Subcutaneous abdominal adipose tissue (tissue), 5 donors: ENCODE measurements around the gene PIH1D2.
A peak's percentile ranks its signal among the peaks of the same experiment; 100 is the strongest.
"Not testable (repeated sequence)": the region's sequence is repeated elsewhere in the genome, so short reads cannot be mapped to it uniquely, and the experiment has no call there.

Source experiments
- H3K27ac ChIP-seq: one replicate; pipeline ENCODE4 v1.7.0; 2013; ENCODE audit warnings: low read depth, mild to moderate bottlenecking, inconsistent platforms, low read length, moderate library complexity
- H3K27me3 ChIP-seq, 5 donors: one replicate each; pipeline ENCODE4 v1.7.0; 2013; ENCODE audit warnings: low read length in 5 of 5, inconsistent platforms in 1 of 5; ENCODE audit not compliant: control insufficient read depth in 5 of 5, insufficient read depth in 4 of 5
- H3K36me3 ChIP-seq, 5 donors: one replicate each; pipeline ENCODE4 v1.7.0; 2013; ENCODE audit warnings: low read length in 5 of 5; ENCODE audit not compliant: control insufficient read depth in 5 of 5, insufficient read depth in 5 of 5
- H3K4me1 ChIP-seq, 5 donors: one replicate each; pipeline ENCODE4 v1.7.0; 2013; ENCODE audit warnings: low read length in 5 of 5, mild to moderate bottlenecking in 3 of 5, moderate library complexity in 1 of 5; ENCODE audit not compliant: control insufficient read depth in 5 of 5, insufficient read depth in 5 of 5
- H3K4me3 ChIP-seq, 5 donors: one replicate each; pipeline ENCODE4 v1.7.0; 2013; ENCODE audit warnings: low read length in 5 of 5, low read depth in 1 of 5
- H3K9ac ChIP-seq, 5 donors: one replicate each; pipeline ENCODE4 v1.7.0; 2013; ENCODE audit warnings: low read length in 5 of 5, mild to moderate bottlenecking in 4 of 5, moderate library complexity in 3 of 5
- H3K9me3 ChIP-seq, 5 donors: one replicate each; pipeline ENCODE4 v1.7.0; 2013; ENCODE audit warnings: low read length in 5 of 5; ENCODE audit not compliant: control insufficient read depth in 5 of 5
- donor health status: healthy.
- donor health status: healthy.
- donor health status: healthy.
- donor health status: healthy.
- donor health status: healthy.

PIH1D2 gene

GRCh38 chr11:112100462-112100861, 26.6 kb upstream of the PIH1D2 start:
- H3K27ac ChIP-seq = no peak overlapping the region
- H3K9me3 ChIP-seq = no peaks in the 10 kb centered on the region
- peaks cover 11 to 22% (median 18%) of the 10 kb centered on the region in 5 donors for H3K36me3 ChIP-seq
- no peaks in the 10 kb centered on the region for H3K27me3 ChIP-seq
- no peak overlapping the region for H3K4me3 ChIP-seq
- no peaks in the 10 kb centered on the region for H3K4me1 ChIP-seq
- H3K9ac ChIP-seq = no peak overlapping the region

- Histone ChIP-seq H3K36me3 (peaks cover 18 to 35% (median 32%) of the 10 kb centered on the region in 5 donors), H3K9me3 (no peaks in the 10 kb centered on the region), H3K27ac (no peak overlapping the region), H3K27me3 (no peaks in the 10 kb centered on the region), H3K4me1 (no peaks in the 10 kb centered on the region), H3K9ac (no peak overlapping the region), H3K4me3 (no peak overlapping the region)
Measured at GRCh38 chr11:112097734-112098528, 24.1 kb upstream of the PIH1D2 start.

- no peaks in the 10 kb centered on the region for H3K27me3 ChIP-seq
- H3K4me3 ChIP-seq = no peak overlapping the region
- H3K9ac ChIP-seq = no peak overlapping the region
- no peaks in the 10 kb centered on the region for H3K4me1 ChIP-seq
- H3K27ac ChIP-seq = no peak overlapping the region
- no peaks in the 10 kb centered on the region for H3K9me3 ChIP-seq
- peaks cover 28 to 53% (median 48%) of the 10 kb centered on the region in 5 donors for H3K36me3 ChIP-seq
Measured at GRCh38 chr11:112096194-112096593, 22.4 kb upstream of the PIH1D2 start.

GRCh38 chr11:112095302-112095701, 21.5 kb upstream of the PIH1D2 start:
- H3K27me3 ChIP-seq = not testable (repeated sequence)
- H3K36me3 ChIP-seq = peaks cover 33 to 62% (median 56%) of the 10 kb centered on the region in 5 donors

GRCh38 chr11:112087212-112087611, 13.4 kb upstream of the PIH1D2 start:
- H3K4me1 ChIP-seq = peaks cover 2 to 40% (median 32%) of the 10 kb centered on the region in 5 donors
- no peaks in the 10 kb centered on the region for H3K27me3 ChIP-seq
- peaks cover 45 to 68% (median 56%) of the 10 kb centered on the region in 5 donors for H3K36me3 ChIP-seq
- H3K9ac ChIP-seq = peak overlapping the region; percentile 72 to 91 (median 86)
- H3K27ac ChIP-seq = peak overlapping the region; percentile 54
- H3K4me3 ChIP-seq = peak overlapping the region; percentile 91 to 98 (median 97)
- H3K9me3 ChIP-seq = no peaks in the 10 kb centered on the region

More at GRCh38 chr11:112095302-112095701, 21.5 kb upstream of the PIH1D2 start:
- H3K9ac ChIP-seq, H3K27ac ChIP-seq, H3K4me1 ChIP-seq, H3K9me3 ChIP-seq, H3K4me3 ChIP-seq: not testable (repeated sequence)

GRCh38 chr11:112086422-112087191, 12.8 kb upstream of the PIH1D2 start, which contains the start of the genes SDHD and TIMM8B:
SDHD (plus strand) TSS chr11:112086873; CDS start chr11:112086908, 35 bp downstream.
TIMM8B (minus strand) TSS chr11:112086756; CDS start chr11:112086723, 33 bp downstream.
- Histone ChIP-seq H3K4me1 (peaks cover 2 to 40% (median 32%) of the 10 kb centered on the region in 5 donors), H3K9me3 (no peaks in the 10 kb centered on the region), H3K4me3 (peak within 1 kb of the TSS; percentile 91 to 98 (median 97)), H3K27ac (peak within 1 kb of the TSS; percentile 63), H3K27me3 (no peaks in the 10 kb centered on the region), H3K9ac (peak within 1 kb of the TSS; percentile 72 to 91 (median 86)), H3K36me3 (peaks cover 48 to 67% (median 56%) of the 10 kb centered on the region in 5 donors)

- peaks cover 43 to 63% (median 51%) of the 10 kb centered on the region in 5 donors for H3K36me3 ChIP-seq
- no peaks in the 10 kb centered on the region for H3K27me3 ChIP-seq
- H3K27ac ChIP-seq = peak overlapping the region; percentile 63
- peak overlapping the region; percentile 72 to 89 (median 86) for H3K9ac ChIP-seq
- H3K4me1 ChIP-seq = peaks cover 2 to 40% (median 32%) of the 10 kb centered on the region in 5 donors
- H3K9me3 ChIP-seq = no peaks in the 10 kb centered on the region
- H3K4me3 ChIP-seq = peak overlapping the region; percentile 91 to 98 (median 97)
Measured at GRCh38 chr11:112085822-112086421, 12.1 kb upstream of the PIH1D2 start.

- peaks cover 0 to 22% (median 18%) of the 10 kb centered on the region in 5 donors for H3K4me1 ChIP-seq
- H3K36me3 ChIP-seq = peaks cover 49 to 69% (median 55%) of the 10 kb centered on the region in 5 donors
- no peaks in the 10 kb centered on the region for H3K9me3 ChIP-seq
- H3K27me3 ChIP-seq = no peaks in the 10 kb centered on the region
- no peak overlapping the region for H3K9ac ChIP-seq
- H3K4me3 ChIP-seq = no peak overlapping the region
- H3K27ac ChIP-seq = no peak overlapping the region
Measured at GRCh38 chr11:112082729-112083128, 8.9 kb upstream of the PIH1D2 start.

- no peak overlapping the region for H3K9ac ChIP-seq
- no peak overlapping the region for H3K27ac ChIP-seq
- no peak overlapping the region for H3K4me3 ChIP-seq
- no peaks in the 10 kb centered on the region for H3K4me1 ChIP-seq
- H3K27me3 ChIP-seq = no peaks in the 10 kb centered on the region
- H3K9me3 ChIP-seq = no peaks in the 10 kb centered on the region
- peaks cover 26 to 47% (median 40%) of the 10 kb centered on the region in 5 donors for H3K36me3 ChIP-seq
Measured at GRCh38 chr11:112062923-112063322, 10.9 kb downstream of the PIH1D2 start.
